ENCODE data around the gene U2AF1L4. TPM values are rescaled to one million over a fixed set of nuclear protein-coding genes. Genes with fewer than 3 reads are reported as not detected.
A peak's percentile ranks its signal among the peaks of the same experiment; 100 is the strongest.

Gene U2AF1L4
- total RNA-seq, 1 donor from 2014 or later = 19.4 TPM

- TF ChIP-seq, protein P1, sequence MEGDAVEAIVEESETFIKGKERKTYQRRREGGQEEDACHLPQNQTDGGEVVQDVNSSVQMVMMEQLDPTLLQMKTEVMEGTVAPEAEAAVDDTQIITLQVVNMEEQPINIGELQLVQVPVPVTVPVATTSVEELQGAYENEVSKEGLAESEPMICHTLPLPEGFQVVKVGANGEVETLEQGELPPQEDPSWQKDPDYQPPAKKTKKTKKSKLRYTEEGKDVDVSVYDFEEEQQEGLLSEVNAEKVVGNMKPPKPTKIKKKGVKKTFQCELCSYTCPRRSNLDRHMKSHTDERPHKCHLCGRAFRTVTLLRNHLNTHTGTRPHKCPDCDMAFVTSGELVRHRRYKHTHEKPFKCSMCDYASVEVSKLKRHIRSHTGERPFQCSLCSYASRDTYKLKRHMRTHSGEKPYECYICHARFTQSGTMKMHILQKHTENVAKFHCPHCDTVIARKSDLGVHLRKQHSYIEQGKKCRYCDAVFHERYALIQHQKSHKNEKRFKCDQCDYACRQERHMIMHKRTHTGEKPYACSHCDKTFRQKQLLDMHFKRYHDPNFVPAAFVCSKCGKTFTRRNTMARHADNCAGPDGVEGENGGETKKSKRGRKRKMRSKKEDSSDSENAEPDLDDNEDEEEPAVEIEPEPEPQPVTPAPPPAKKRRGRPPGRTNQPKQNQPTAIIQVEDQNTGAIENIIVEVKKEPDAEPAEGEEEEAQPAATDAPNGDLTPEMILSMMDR (conservative IDR thresholded peaks at IDR 0.05) = peak; percentile 93
These were observed 28.2 kb downstream of the U2AF1L4 start for GRCh38 chr19:35716801-35717664.

DNA sequence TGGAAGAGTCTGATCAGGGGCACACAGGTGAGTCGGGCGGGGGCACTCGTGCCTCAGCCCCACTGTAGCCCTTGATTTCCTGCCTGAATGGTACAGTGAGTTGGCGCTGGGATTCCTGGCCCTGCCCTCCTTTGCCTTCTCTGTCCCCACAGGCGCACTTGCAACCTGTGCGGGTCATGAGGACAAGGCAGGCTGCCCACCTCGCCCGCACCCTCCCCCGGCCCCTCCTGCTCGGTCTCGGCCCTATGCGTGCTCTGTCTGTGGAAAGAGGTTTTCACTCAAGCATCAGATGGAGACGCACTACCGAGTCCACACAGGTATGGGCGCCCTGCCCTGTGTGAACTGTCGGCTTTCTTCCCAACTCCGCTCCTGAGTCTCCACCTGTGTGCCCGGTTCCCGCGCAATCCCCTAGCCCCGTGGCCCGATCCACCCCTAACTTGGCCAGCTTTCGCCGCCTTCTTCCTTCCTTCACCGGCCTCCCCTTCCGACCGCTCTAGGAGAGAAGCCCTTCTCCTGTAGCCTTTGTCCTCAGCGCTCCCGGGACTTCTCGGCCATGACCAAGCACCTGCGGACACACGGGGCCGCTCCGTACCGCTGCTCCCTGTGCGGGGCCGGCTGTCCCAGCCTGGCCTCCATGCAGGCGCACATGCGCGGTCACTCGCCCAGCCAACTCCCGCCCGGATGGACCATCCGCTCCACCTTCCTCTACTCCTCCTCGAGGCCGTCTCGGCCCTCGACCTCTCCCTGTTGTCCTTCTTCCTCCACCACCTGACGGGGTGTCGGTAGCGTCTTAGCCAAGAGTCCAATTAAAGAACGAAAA lies 29.0 kb downstream of the U2AF1L4 start:
- DNase-seq (ENCODE audit: low read depth, low spot score) = no peak
- peaks cover 2% of the 10 kb centered on the region for H3K36me3 Mint-ChIP-seq (ENCODE audit: low read depth)
- TF ChIP-seq, protein P1 (conservative IDR thresholded peaks at IDR 0.05) = no peak
- peak overlapping the region; percentile 97 for H3K27ac Mint-ChIP-seq (ENCODE audit: unreplicated experiment)
- H3K27me3 Mint-ChIP-seq (ENCODE audit: low read depth) = no peaks in the 10 kb centered on the region
- no peaks in the 10 kb centered on the region for H3K9me3 Mint-ChIP-seq
- H3K4me1 Mint-ChIP-seq = peaks cover 34% of the 10 kb centered on the region
- peak overlapping the region; percentile 95 for H3K4me3 Mint-ChIP-seq

More at GRCh38 chr19:35716801-35717664, 28.2 kb downstream of the U2AF1L4 start:
- Mint-ChIP-seq H3K27ac (ENCODE audit: unreplicated experiment) (peak overlapping the region; percentile 97), H3K9me3 (no peaks in the 10 kb centered on the region), H3K4me1 (peaks cover 34% of the 10 kb centered on the region), H3K27me3 (ENCODE audit: low read depth) (no peaks in the 10 kb centered on the region), H3K36me3 (ENCODE audit: low read depth) (peaks cover 2% of the 10 kb centered on the region), H3K4me3 (peak overlapping the region; percentile 95)
- DNase-seq (ENCODE audit: low read depth, low spot score) = peak; percentile 92

DNA sequence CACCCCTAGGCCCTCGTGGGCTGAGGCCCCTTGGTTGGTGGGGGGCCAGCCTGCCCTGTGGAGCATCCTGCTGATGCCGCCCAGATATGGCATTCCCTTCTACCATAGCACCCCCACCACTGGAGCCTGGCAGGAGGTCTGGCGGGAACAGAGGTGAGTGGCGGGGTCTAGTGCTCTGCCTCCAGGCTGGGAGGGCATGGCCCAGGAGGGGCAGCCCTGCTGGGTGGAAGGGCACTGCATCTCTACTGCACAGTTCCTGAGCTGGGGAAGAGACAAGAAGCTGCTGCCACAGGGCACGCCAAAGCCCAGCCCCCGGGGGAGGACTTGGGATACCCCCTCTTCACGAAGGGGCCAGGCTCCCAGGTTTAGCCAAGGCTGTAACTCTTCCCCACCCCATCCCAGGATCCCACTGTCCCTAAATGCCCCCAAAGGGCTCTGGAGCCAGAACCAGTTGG lies 29.8 kb downstream of the U2AF1L4 start:
- TF ChIP-seq, protein P1 (conservative IDR thresholded peaks at IDR 0.05) = no peak
- Mint-ChIP-seq H3K4me3 (no peak overlapping the region), H3K4me1 (peaks cover 34% of the 10 kb centered on the region), H3K27ac (ENCODE audit: unreplicated experiment) (no peak overlapping the region), H3K9me3 (no peaks in the 10 kb centered on the region), H3K36me3 (ENCODE audit: low read depth) (peaks cover 2% of the 10 kb centered on the region), H3K27me3 (ENCODE audit: low read depth) (no peaks in the 10 kb centered on the region)
- no peak for DNase-seq (ENCODE audit: low read depth, low spot score)

- peaks cover 30% of the 10 kb centered on the region for H3K4me1 Mint-ChIP-seq
- no peaks in the 10 kb centered on the region for H3K27me3 Mint-ChIP-seq (ENCODE audit: low read depth)
- H3K27ac Mint-ChIP-seq (ENCODE audit: unreplicated experiment) = no peak overlapping the region
- no peaks in the 10 kb centered on the region for H3K36me3 Mint-ChIP-seq (ENCODE audit: low read depth)
- H3K9me3 Mint-ChIP-seq = no peaks in the 10 kb centered on the region
- DNase-seq (ENCODE audit: low read depth, low spot score) = no peak
- TF ChIP-seq, protein P1 (conservative IDR thresholded peaks at IDR 0.05) = no peak
- peak overlapping the region; percentile 75 for H3K4me3 Mint-ChIP-seq
These were observed 30.4 kb downstream of the U2AF1L4 start for GRCh38 chr19:35714601-35715354.

GRCh38 chr19:35713904-35714495 lies 31.2 kb downstream of the U2AF1L4 start:
- Mint-ChIP-seq H3K4me1 (peaks cover 24% of the 10 kb centered on the region), H3K9me3 (no peaks in the 10 kb centered on the region), H3K27me3 (ENCODE audit: low read depth) (no peaks in the 10 kb centered on the region), H3K27ac (ENCODE audit: unreplicated experiment) (no peak overlapping the region), H3K36me3 (ENCODE audit: low read depth) (no peaks in the 10 kb centered on the region), H3K4me3 (peak overlapping the region; percentile 75)
- TF ChIP-seq, protein P1 (conservative IDR thresholded peaks at IDR 0.05) = no peak
- DNase-seq (ENCODE audit: low read depth, low spot score) = no peak

All from neural crest cell (in vitro differentiated cells).